ENCODE data around the gene ARHGAP33. TPM values are rescaled to one million over a fixed set of nuclear protein-coding genes. Genes with fewer than 3 reads are reported as not detected.

ARHGAP33 gene
- total and polyA plus RNA-seq, 2 donors (not counting 3 experiments of a cell fraction or from before 2014, with no cell fraction given) = 11.0 to 18.4 TPM

DNA sequence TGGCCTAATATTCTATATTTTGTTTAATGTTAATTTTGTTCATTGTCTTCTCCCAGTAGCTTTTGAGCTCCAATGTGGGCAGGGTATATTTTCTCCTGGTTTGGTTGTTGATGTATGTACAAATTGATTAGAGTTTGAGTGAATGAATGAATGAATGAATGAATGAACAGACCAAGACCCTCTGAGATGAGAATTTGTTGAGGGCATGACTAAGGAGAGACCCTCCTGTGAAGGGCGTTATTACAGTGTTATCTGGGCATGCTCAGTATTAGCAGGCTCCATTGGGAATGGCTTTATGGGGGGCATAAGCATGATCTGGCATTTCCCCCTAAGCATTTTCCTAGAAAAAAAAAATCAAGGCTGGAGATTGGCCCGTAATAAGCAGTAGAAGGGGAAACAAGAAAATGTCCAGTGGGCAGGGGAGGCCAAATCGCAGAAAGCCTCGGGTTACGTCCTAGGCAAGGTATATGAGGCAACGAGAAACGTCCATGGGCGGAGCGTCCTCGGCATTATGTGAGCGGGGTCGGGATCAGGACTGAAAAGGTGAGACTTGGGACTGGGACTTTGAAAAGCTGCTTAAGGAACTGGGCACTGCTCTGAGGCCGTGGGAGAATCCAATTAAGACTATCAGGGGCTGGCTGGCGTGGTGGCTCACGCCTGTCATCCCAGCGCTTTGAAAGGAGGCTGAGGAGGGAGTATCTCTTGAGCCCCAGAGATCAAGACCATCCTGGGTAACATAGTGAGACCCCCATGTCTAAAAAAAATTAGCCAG lies 904 bp upstream of the ARHGAP33 start:
- intact Hi-C loops (cut with micrococcal nuclease) (loop anchor here (1.0 kb wide), 2 partner anchors 16 to 157 kb away; partner anchors contain the start of gene PROSER3), dilution Hi-C loops (cut with MboI; ENCODE audit: extremely low pct_ligation_motif_present, low sequenced_read_pairs) (no loop called here)
- Histone ChIP-seq H3K27me3 (ENCODE audit: control insufficient read depth in 2 of 2, insufficient read depth in 2 of 2, low read length in 2 of 2) (no peaks in the 10 kb centered on the region), H3K4me2 (ENCODE audit: insufficient read depth, low read length) (peak overlapping the region; percentile 72), H3K27ac (ENCODE audit: insufficient read depth, low read depth, low read length) (no peak overlapping the region), H2AFZ (ENCODE audit: low read depth, low read length) (peak overlapping the region; percentile 48), H3K79me2 (ENCODE audit: control insufficient read depth, insufficient read depth, low read length) (no peaks in the 10 kb centered on the region), H3K9me1 (replicated peaks; ENCODE audit: control insufficient read depth, extremely low read depth, insufficient read depth, low read length) (no peaks in the 10 kb centered on the region), H3K36me3 (ENCODE audit: control insufficient read depth in 2 of 2, extremely low read depth in 1 of 2, insufficient read depth in 2 of 2, low read length in 2 of 2) (peaks cover 0 to 2% of the 10 kb centered on the region in 2 experiments), H3K4me1 (ENCODE audit: control insufficient read depth, extremely low read depth, insufficient read depth, low read length) (peaks cover 4% of the 10 kb centered on the region), H3K9me3 (replicated peaks; ENCODE audit: control insufficient read depth, insufficient read depth, low read length) (no peaks in the 10 kb centered on the region), H3K4me3 (replicated peaks in 1 of 3; ENCODE audit: insufficient read depth in 1 of 3, low read depth in 1 of 3, low read length in 3 of 3) (peak overlapping the region in 1 of 3 experiments; percentile 63), H3K9ac (replicated peaks; ENCODE audit: extremely low read depth, insufficient read depth, low read length) (no peak overlapping the region), H4K20me1 (replicated peaks; ENCODE audit: control insufficient read depth, extremely low read depth, insufficient read depth, low read length) (no peaks in the 10 kb centered on the region)
- ChIA-PET CTCF (no interaction called here), POLR2A (no interaction called here)
- no TSS peak for BruUV-seq (replicated peaks)
- no peak for DNase-seq (ENCODE audit: low read depth, low spot score)
- no peak for FAIRE-seq
- no peak for TF ChIP-seq GATA2 (IDR thresholded peaks at IDR 0.05; ENCODE audit: insufficient read depth, insufficient read length, low read depth, low read length)
- TF ChIP-seq FOS (IDR thresholded peaks at IDR 0.05; ENCODE audit: borderline replicate concordance, insufficient read depth, low read length) = no peak
- no peak for TF ChIP-seq EZH2 (IDR thresholded peaks at IDR 0.05; ENCODE audit: borderline replicate concordance, low read depth, low read length, severe bottlenecking)
- no peak for TF ChIP-seq POLR2AphosphoS5 (IDR thresholded peaks at IDR 0.05; ENCODE audit: insufficient read depth, low read depth, low read length)
- no peak for TF ChIP-seq MYC (IDR thresholded peaks at IDR 0.05; ENCODE audit: low read depth, low read length)
- TF ChIP-seq MAX (IDR thresholded peaks at IDR 0.05; ENCODE audit: insufficient read depth, insufficient read length) = no peak
- no peak for TF ChIP-seq JUN (IDR thresholded peaks at IDR 0.05; ENCODE audit: borderline replicate concordance, insufficient read depth, insufficient read length, low read depth)
- TF ChIP-seq, protein P1, sequence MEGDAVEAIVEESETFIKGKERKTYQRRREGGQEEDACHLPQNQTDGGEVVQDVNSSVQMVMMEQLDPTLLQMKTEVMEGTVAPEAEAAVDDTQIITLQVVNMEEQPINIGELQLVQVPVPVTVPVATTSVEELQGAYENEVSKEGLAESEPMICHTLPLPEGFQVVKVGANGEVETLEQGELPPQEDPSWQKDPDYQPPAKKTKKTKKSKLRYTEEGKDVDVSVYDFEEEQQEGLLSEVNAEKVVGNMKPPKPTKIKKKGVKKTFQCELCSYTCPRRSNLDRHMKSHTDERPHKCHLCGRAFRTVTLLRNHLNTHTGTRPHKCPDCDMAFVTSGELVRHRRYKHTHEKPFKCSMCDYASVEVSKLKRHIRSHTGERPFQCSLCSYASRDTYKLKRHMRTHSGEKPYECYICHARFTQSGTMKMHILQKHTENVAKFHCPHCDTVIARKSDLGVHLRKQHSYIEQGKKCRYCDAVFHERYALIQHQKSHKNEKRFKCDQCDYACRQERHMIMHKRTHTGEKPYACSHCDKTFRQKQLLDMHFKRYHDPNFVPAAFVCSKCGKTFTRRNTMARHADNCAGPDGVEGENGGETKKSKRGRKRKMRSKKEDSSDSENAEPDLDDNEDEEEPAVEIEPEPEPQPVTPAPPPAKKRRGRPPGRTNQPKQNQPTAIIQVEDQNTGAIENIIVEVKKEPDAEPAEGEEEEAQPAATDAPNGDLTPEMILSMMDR (IDR thresholded peaks at IDR 0.05; ENCODE audit: extremely low read depth in 1 of 2, insufficient read depth in 1 of 2, low read depth in 1 of 2, low read length in 2 of 2) = no peak
- no peak for TF ChIP-seq POLR2A (IDR thresholded peaks at IDR 0.05; ENCODE audit: low read depth, low read length)

All from endothelial cell of umbilical vein (primary cell).